Smooth muscle cell (in vitro differentiated cells): Measurements from ENCODE around the gene CNPY1. TPM values are rescaled to one million over a fixed set of nuclear protein-coding genes. Genes with fewer than 3 reads are reported as not detected.

Experiments
- DNase-seq: peaks from one replicate; lab custom pipeline; 2025; ENCODE audit not compliant: unreplicated experiment; lab: John Stamatoyannopoulos, UW
- H2AFZ ChIP-seq: fragments of 200-600 bp; sonication (generic); 2 replicates; pipeline ENCODE4 v1.6.0; 2016; ENCODE audit warnings: antibody characterized with exemption, low read depth, mild to moderate bottlenecking
- H3F3A ChIP-seq: fragments of 200-600 bp; sonication (generic); 2 replicates; pipeline ENCODE4 v1.6.0; 2017; ENCODE audit warnings: antibody characterized with exemption, low read depth
- H3K27ac ChIP-seq: fragments of 200-600 bp; sonication (generic); 2 replicates; pipeline ENCODE4 v1.5.1; 2016; ENCODE audit warnings: low read depth, mild to moderate bottlenecking
- H3K27me3 ChIP-seq: fragments of 200-600 bp; sonication (generic); 2 replicates; pipeline ENCODE4 v1.6.1; 2016; ENCODE audit warnings: low read depth, mild to moderate bottlenecking
- H3K36me3 ChIP-seq: fragments of 200-600 bp; sonication (generic); 2 replicates; pipeline ENCODE4 v1.5.1; 2016; ENCODE audit warnings: low read depth
- H3K4me1 ChIP-seq: fragments of 200-600 bp; sonication (generic); 2 replicates; pipeline ENCODE4 v1.5.1; 2016; ENCODE audit warnings: low read depth
- H3K4me2 ChIP-seq: fragments of 200-600 bp; sonication (generic); 2 replicates; pipeline ENCODE4 v1.6.0; 2016; ENCODE audit warnings: mild to moderate bottlenecking
- H3K4me3 ChIP-seq: fragments of 200-600 bp; sonication (generic); 2 replicates; pipeline ENCODE4 v1.5.1; 2016; ENCODE audit warnings: mild to moderate bottlenecking
- H3K79me2 ChIP-seq: fragments of 200-600 bp; sonication (generic); 2 replicates; pipeline ENCODE4 v1.6.0; 2016; ENCODE audit warnings: low read depth, mild to moderate bottlenecking
- H3K9ac ChIP-seq: fragments of 200-600 bp; sonication (generic); 2 replicates; pipeline ENCODE4 v1.6.0; 2016; ENCODE audit warnings: low read depth
- H3K9me3 ChIP-seq: fragments of 200-600 bp; sonication (generic); replicated peaks from 2 replicates; pipeline ENCODE4 v1.5.1; 2016; ENCODE audit warnings: low read depth
- H4K20me1 ChIP-seq: fragments of 200-600 bp; sonication (generic); 2 replicates; pipeline ENCODE4 v1.6.0; 2016; ENCODE audit warnings: low read depth
- WGBS: methylation state at CpG from one replicate; pipeline ENCODE4 v1.1.7; 2016; ENCODE audit warnings: low lambda C conversion rate; 5-methylcytosine and 5-hydroxymethylcytosine counted together
- polyA plus RNA-seq: library from polyadenylated mRNA; unstranded; fragments of >200 nt; fragmentation: Nextera tagmentation; extraction: Ambion mirVana; gene quantifications from 2 replicates; pipeline ENCODE4 v1.2.1, GENCODE V29; 2016
- total RNA-seq: library from RNA; depleted of rRNA; stranded (reverse); fragments of >200 nt; gene quantifications from 2 replicates; pipeline ENCODE4 v1.2.3, GENCODE V29; 2014
- TF ChIP-seq, protein P1 (sequence below): fragments of 200-600 bp; sonication (generic); IDR thresholded peaks from 2 replicates; pipeline ENCODE4 v1.5.1; 2017; ENCODE audit warnings: borderline replicate concordance, mild to moderate bottlenecking, antibody characterized with exemption; ENCODE audit not compliant: insufficient read depth, poor library complexity, severe bottlenecking

Gene CNPY1
- total and polyA plus RNA-seq, 2 experiments from 2014 or later, result 1.0 TPM; not detected in 1

DNA sequence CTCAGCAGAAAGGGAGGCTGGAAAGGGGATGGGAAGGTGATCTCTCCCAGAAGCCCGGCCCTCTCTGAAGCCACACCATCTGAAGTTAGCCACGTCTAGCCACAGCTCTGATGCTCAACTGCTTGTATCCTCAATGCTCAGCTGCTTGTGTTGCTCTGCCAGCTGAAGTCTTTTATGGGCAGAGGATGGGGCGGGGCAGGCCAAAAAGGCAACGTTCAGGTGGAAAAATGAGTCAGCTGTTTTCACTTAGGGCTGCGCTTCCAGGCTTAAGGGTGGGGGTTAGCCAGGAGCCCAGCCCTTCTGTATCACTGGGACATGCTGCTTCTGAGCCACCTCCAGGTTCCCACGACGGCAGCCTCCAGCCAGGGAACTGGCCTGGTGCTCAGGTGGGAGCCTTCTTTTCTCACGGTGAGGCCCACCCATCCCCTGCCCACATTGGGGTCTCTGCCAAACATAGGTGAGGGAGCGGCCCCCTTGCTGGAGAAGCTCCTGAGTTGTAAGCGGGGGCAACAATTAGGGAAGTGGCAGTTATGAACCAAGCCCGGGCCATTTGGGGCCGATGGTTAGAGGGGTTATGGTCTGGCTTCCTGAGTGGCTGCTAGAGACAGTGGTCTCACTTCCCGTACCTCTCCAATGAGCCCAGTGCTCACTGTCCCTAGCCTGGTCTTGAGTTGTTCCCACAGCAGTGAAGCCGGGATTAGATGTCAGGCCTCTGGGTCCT is 44.9 kb upstream of the CNPY1 start:
- H3K9me3 ChIP-seq, result no peaks in the 10 kb centered on the region
- H3F3A ChIP-seq, result no peaks in the 10 kb centered on the region
- H4K20me1 ChIP-seq, result no peaks in the 10 kb centered on the region
- no peaks in the 10 kb centered on the region for H3K27me3 ChIP-seq
- no peak overlapping the region for H3K27ac ChIP-seq
- H3K36me3 ChIP-seq, result no peaks in the 10 kb centered on the region
- H2AFZ ChIP-seq, result no peak overlapping the region
- WGBS, result 84% methylated on average over 14 of the region's 14 CpGs
- no peak overlapping the region for H3K4me2 ChIP-seq
- H3K4me3 ChIP-seq, result no peak overlapping the region
- H3K79me2 ChIP-seq, result no peaks in the 10 kb centered on the region
- TF ChIP-seq, protein P1, sequence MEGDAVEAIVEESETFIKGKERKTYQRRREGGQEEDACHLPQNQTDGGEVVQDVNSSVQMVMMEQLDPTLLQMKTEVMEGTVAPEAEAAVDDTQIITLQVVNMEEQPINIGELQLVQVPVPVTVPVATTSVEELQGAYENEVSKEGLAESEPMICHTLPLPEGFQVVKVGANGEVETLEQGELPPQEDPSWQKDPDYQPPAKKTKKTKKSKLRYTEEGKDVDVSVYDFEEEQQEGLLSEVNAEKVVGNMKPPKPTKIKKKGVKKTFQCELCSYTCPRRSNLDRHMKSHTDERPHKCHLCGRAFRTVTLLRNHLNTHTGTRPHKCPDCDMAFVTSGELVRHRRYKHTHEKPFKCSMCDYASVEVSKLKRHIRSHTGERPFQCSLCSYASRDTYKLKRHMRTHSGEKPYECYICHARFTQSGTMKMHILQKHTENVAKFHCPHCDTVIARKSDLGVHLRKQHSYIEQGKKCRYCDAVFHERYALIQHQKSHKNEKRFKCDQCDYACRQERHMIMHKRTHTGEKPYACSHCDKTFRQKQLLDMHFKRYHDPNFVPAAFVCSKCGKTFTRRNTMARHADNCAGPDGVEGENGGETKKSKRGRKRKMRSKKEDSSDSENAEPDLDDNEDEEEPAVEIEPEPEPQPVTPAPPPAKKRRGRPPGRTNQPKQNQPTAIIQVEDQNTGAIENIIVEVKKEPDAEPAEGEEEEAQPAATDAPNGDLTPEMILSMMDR, result no peak
- no peaks in the 10 kb centered on the region for H3K4me1 ChIP-seq
- DNase-seq, result no peak
- no peak overlapping the region for H3K9ac ChIP-seq

DNA sequence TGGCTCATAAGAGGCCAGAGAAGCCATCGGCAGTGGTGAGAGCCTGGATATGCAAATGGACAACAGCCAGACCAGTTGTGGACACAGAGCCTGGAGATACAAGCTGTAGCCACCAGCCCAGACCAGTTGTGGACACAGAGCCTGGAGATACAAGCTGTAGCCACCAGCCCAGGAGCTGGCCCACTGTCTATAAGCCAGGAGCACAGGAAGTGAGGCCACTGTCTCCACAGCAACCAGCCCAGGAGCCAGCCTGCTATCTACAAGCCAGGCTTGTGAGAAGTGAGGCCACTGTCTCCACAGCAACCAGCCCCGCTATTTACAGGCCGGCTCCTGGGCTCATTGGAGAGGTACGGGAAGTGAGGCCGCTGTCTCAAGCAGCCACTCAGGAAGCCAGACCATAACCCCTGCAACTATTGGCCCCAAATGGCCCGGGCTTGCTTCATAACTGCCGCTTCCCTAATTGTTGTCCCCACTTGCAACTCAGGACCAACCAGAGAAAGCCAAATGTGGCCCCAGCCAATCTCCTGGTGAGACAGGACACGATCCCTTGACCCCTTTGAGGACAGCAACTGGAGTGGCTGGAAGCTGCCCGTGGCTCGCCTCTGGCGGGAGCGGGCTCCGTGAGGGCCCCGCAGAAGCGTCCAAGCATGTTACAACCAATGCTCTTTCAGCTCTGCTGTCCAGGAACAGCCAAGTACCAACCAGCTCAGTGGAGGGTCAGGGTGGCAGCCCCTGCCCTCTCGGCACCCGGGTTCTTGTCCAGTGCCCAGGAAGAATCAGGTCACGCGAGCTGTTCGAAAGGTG is 44.1 kb upstream of the CNPY1 start:
- Histone ChIP-seq H2AFZ (no peak overlapping the region), H3K27me3 (no peaks in the 10 kb centered on the region), H3K27ac (no peak overlapping the region), H3F3A (no peaks in the 10 kb centered on the region), H3K4me1 (no peaks in the 10 kb centered on the region), H3K79me2 (no peaks in the 10 kb centered on the region), H3K4me3 (no peak overlapping the region), H3K9me3 (no peaks in the 10 kb centered on the region), H3K9ac (no peak overlapping the region), H3K4me2 (no peak overlapping the region), H3K36me3 (no peaks in the 10 kb centered on the region), H4K20me1 (no peaks in the 10 kb centered on the region)
- TF ChIP-seq, protein P1, result no peak
- DNase-seq, result no peak
- WGBS, result 83% methylated on average over 20 of the region's 20 CpGs

DNA sequence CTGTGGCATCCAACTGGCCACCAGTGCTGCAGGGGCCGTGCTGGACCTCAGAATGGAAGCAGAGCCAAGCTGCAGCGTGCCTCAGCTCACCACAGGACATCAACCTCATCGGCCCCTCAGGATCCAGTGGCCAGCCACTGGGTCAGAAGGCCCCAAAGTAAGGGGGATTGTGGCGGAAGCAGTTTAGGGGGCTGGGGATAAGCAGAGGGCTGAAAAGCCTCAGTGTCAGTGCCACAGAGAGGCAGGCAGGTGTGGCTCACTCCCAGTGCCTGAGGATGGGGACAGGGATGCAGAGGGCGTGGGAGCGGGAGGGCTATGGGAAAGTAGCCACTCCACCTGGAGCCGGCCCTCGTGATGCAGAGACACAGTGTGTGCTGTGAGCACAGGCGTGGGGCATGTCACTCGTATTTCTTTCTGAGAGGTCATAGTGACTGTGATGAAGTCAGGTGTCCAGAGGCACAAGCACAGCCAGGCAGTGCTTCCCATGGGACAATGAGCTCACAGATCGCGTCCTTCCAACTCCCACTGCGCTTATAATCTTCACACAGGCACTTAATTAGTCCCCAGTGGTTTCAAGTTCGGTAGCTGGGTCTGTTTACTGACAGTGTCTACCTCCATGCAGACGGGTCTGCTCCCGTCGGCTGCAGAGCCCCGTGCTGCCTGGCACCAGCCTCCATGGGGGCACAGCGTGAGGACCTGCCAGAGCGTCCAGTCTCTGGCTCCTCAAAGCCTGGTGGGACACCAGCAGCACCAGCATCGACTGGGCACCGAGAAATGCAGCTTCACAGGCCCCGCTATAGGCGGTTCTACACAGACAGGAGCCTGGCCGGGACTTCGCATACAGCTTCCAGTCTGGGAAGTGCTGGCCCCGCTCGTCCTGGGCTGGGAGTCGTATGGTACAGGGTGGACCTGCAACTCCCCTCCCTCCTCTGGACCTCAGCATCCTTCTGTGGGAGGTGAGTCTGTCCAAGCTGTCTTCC is 42.9 kb upstream of the CNPY1 start:
- Histone ChIP-seq H3K9ac (no peak overlapping the region), H3K9me3 (no peaks in the 10 kb centered on the region), H3K4me3 (no peak overlapping the region), H3K79me2 (no peaks in the 10 kb centered on the region), H2AFZ (no peak overlapping the region), H3K27me3 (no peaks in the 10 kb centered on the region), H3K36me3 (no peaks in the 10 kb centered on the region), H3K27ac (no peak overlapping the region), H4K20me1 (no peaks in the 10 kb centered on the region), H3K4me1 (no peaks in the 10 kb centered on the region), H3K4me2 (no peak overlapping the region), H3F3A (no peaks in the 10 kb centered on the region)
- WGBS, result 91% methylated on average over 29 of the region's 29 CpGs
- no peak for DNase-seq
- TF ChIP-seq, protein P1, result no peak
